Amniotic stem cell (primary cell): ENCODE results near the gene SLC13A2.
A peak's percentile ranks its signal among the peaks of the same experiment; 100 is the strongest.
"Not testable (repeated sequence)": the region's sequence is repeated elsewhere in the genome, so short reads cannot be mapped to it uniquely, and the experiment has no call there.

Experiments
- DNase-seq: peaks from one replicate; lab custom pipeline; 2025; lab: John Stamatoyannopoulos, UW

SLC13A2 gene

DNA sequence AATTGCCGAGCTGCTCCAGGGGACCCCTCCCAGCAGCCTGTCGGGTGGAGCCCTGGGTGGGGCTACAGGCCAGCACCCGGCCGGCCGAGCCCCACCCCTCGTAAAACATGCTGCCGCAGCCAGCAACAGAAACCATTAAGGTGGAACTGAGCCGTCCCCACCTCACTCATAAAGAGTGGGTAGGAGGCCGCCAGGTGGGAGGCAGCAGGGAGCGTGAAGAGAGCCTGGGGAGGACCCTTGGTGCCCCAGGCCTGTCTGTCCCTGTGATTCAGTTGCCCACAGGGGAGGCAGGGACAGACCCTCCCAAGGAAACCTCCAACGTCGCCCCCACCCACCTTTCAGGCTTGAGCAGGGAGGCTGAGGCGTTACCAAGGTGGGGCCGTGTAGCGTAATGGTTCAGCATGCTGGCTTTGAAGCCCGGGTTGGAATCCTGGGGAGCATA, 41.1 kb downstream of the SLC13A2 start:
- no peak for DNase-seq

DNA sequence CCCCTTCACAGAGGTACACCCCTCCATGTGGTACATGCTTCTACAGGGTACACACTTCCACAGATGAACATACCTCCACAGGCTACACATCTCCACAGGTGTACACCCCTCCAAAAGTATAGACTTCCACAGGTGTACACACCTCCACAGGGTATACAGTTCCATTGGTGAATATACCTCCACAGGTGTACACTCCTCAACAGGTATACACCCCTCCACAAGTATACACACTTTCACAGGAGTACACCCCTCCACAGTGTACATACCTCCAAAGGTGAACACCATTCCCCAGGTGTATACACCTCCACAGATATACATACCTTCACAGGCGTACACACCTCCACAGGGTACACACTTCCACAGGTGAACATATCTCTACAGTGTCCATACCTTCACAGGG, 42.1 kb downstream of the SLC13A2 start:
- no peak for DNase-seq

DNA sequence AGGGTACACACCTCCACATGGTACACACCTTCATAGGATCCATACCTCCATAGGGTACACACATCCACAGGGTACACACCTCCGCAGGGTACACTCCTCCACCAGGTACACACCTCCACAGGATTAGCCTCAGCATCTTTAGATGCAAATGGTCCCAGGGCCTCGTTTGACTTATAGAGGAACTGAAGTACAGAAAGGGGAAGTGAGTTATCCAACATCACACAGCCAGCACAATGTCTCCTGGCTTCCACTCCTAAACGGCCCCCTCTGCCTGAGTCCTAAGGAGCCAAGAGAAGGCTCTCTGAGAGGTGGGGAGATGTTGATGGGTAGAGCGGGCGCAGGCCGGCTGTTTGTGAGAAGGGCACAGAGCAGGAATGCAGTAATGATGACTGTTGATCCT, 44.7 kb downstream of the SLC13A2 start:
- no peak for DNase-seq

DNA sequence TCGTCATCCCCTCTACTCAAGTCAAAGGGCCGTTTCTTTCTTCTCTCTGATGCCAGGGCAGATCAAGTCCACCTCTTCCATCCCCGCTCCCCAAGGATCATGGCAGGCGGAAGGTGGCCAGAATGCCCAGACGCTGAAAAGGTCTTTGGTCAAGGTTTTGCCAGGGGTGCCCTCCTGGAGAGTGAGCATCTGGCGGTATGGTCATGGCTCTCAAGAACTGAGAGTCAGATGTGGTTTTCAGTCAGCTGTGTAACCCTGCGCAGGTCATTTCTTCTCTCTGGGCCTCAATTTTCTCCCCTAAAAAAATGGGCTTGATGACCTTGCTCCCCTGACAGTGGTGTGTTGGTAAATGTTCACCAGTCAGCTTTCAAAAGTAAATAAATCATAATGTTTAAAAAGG, 45.1 kb downstream of the SLC13A2 start:
- DNase-seq, result no peak

DNA sequence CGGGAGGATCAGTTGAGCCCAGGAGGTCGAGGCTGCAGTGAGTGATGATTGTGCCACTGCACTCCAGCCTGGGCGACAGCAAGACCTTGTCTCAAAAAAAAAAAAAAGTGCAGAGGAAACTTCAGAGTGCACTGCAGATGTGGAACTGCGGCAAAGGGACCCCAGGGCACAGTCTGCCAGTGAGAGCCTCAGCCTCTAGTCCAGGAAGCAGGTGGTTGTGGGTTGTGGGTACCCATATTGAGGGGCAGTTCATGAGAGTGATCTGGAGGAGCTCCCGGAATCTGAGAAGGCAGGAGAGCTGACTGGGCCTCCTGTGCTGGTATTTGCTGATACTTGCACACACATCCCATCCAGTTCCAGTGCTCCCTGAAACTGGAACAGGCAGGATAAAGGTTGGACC, 45.8 kb downstream of the SLC13A2 start:
- DNase-seq, result no peak

DNA sequence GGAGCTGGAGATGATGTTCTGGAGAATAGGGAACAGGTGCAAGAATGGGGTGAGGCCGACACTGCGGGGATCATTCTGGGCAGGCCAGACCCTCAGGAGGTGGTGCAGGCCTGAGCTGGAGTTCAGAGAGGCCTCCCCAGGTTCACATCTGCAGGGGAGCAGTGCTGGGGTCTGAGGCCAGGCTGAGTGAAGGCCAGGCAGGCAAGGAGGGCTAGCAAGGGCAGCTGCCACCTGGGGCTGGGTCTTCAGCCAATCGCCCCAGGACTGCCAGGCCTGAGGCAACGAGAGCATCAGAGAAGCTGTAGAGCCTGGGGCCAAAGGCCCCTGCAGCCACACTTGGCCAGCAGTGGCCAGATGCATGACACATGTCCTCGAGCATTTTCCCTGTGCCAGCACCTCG, 47.2 kb downstream of the SLC13A2 start:
- no peak for DNase-seq

DNA sequence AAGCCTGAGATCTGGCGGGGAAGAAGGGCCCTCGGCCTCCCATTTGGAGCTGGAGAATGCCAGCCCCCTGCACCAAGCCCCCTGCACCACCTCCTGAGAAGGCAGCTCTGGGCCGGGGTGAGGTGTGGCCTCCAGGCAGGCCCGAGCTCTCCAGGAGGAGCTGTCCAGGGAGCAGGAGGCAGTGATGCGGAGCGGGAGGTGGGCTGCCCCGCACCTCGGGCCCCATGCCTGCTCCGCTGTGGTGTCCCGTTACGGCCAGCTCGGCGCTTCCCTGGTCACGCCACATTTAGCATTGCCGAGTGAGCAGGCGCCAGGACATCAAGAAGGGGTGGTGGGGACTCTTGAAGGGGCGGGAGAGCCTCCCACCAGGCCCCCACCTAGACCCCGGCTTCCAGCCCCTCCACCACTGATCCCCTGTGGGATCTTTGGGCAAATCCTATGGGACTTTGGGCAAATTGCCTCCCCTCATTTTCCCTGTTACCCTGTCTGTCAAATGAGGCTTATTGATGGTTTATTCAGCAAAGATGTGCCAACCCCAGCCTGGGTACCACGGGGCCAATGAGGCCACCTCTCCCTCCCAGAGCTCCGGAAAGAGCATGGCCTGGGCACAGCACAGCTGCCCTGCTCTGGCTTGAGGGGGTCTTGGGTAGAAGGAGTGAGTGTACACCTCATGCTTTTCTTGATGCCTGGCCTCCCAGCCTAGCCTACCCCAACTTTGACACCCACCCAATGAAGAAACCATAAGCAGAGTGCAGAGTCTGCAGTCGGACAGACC, 48.1 kb downstream of the SLC13A2 start:
- no peak for DNase-seq

DNA sequence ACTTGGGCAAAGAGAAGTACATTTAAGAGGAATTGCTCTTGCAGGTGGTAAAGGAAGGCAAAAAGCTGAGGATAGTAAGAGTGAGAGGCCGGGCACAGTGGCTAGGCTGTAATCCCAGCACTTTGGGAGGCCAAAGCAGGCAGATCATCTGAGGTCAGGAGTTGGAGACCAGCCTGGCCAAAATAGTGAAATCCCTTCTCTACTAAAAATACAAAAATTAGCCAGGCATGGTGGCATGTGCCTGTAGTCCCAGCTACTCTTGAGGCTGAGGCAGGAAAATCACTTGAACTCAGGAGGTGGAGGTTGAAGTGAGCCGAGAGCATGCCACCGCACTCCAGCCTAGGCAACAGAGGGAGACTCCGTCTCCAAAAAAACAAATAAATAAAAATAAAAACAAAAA, 48.8 kb downstream of the SLC13A2 start:
- DNase-seq, result not testable (repeated sequence)

DNA sequence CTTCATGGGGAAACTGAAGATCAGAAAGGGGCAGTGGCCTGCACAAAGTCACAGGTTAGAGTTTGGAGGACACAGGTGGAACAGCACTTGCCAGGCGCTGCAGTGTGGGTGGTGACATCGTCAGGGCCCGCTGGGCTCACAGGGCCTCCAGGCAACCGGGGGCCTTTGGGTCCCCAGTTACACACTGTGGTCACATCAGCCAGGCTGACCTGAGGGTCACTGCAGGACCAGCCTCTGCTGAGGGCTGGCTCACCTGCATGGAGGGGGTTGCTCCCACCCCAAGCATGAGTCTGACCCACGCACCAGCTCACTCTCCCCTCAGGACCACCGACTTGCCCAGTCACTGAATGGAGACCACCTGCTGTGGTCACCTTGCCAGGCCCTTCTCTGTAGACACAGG, 49.7 kb downstream of the SLC13A2 start:
- no peak for DNase-seq

DNA sequence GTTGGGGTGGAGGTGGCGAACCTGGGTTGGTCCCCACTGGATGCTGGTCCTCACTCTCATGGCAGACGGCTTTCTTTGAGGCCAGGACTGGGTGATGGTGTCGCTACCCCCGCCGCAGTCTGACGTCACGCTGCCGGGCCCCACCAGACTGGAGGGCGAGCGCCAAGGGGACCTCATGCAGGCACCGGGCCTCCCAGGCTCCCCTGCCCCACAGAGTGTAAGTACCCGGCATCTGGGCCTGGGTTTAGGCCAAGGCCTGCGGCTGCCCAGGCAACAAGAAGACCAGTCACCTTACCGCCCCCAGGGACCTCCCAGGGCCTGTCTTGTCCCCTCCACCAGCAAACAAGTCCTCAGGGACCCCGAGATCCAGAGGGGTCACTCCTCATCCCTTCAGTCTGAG, 50.4 kb downstream of the SLC13A2 start:
- no peak for DNase-seq

DNA sequence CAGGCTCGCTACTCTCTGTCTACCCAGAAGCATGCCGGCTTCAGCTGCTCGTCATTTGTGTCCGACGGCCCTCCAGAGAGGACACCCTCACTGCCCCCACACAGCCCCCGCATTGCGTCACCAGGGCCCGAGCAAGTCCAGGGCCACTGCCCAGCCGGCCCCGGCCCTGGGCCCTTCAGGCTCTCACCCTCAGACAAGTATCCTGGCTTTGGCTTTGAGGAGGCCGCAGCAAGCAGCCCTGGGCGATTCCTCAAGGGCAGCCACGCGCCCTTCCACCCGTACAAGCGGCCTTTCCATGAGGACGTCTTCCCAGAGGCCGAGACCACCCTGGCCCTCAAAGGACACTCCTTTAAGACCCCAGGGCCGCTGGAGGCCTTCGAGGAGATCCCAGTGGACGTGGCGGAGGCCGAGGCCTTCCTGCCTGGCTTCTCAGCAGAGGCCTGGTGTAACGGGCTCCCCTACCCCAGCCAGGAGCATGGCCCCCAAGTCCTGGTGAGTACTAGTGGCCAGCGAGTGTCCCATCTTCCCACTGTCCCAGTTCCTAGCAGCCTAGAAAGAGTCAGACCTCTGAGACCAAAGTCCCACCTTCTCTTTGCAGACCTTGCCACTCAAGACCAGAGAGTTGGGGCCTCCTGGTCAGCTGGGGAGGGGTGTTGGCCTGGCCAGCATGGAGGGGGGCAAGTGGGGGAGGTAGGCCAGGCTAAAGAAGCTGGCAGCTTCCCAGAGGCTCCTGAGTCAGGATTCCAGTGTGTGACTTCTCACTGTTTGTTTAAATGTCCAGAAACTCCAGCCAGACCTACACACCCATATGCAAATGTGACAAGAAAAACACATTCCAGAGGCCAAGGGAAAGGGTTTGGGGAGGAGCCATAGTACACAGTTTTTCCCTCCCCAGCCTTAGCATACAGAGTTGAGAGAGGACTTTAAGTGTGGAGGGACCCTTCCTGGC, 51.3 kb downstream of the SLC13A2 start:
- DNase-seq, result peak; percentile 7

DNA sequence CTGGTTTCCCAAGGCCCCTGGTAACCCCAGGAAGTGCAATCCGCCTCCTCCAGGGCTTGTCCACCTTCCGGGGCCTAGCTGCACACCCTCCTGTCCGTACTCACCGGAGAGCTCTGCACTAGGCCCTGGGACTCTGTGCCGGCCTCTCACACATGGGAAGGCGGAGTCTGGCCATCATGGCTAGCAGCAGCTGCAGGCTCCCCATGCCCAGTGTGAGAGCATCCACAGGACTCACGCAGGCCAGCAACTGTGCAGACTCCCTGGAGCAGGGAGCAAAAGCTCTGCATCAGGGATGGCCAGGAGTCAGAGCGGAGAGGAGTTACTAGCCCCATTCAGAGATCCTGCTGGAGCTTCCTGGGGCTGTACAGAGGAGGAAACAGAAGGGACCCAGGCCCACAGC, 52.9 kb downstream of the SLC13A2 start:
- no peak for DNase-seq

DNA sequence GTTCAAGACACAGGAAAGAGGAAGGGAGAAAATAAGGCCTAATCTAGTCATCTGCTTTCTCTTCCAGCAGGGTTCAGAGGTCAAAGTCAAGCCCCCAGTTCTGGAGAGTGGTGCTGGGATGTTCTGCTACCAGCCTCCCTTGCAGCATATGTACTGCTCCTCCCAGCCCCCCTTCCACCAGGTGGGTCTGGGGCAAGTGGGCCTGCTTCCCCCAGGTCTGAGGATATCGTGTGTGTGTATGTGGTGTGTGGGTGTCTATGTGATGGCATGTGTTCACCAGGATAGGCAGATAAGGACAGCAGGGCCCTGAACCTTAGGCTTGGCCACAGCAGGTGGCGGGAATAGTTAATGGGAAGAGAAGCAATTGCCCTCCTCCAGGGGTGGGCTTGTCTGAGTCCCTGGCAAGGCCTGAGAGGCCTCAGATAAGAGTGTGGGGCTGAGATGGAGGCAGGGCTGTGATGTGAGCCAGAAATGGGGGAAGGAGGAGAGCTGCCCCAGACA, 53.8 kb downstream of the SLC13A2 start:
- DNase-seq, result no peak

DNA sequence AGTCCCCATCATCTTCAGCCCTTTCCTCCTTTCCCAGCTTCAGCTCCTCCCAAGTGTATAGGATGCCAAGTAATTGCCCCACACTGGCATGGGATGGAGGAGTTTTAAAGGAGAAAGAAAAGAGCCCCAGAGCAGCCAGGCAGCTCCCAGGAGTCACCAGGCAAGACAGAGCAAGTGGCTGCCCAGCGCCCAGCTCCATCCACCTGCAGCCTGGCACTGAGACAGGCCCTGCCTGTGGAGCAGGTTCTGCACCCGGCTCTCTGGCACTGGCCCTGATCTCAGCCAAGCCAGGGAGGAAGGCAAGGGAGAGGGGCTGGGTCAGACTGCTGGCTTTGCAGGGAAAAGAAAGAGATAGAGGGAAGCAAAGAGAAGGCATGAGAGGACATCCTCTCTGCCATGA, 54.4 kb downstream of the SLC13A2 start:
- DNase-seq, result no peak

DNA sequence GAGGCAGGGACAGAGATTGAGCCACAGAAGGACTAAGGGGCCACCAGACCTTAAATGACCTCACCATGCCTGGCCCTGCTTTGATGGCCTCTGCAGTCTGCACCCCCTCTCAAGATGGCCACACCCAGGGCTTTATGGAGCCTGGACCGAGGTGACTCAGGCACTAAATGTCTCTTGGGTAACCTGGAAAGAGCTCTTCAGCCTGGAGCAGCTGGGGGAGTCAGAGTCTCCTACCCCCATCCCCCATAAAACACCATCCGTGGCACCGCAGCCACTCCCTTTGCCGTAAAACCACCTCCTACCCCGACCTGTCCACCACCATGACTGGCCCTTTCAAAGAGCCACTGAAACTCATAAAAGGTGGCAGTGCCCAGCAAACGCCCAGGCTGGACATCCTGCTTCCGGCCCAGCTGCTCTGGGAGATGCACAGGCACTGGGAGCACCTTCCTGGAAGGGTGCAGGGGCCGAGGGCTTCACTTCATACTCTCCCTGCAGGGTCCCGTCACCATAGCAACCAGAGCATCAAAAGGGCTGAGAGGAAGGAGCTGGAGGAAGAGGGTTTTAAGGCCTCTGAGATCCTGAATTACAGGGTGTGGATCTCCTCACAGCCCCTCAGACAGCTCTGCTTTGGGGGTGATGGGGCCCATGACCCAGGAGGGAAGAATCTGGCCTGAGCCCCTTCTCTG, 55.0 kb downstream of the SLC13A2 start:
- no peak for DNase-seq

DNA sequence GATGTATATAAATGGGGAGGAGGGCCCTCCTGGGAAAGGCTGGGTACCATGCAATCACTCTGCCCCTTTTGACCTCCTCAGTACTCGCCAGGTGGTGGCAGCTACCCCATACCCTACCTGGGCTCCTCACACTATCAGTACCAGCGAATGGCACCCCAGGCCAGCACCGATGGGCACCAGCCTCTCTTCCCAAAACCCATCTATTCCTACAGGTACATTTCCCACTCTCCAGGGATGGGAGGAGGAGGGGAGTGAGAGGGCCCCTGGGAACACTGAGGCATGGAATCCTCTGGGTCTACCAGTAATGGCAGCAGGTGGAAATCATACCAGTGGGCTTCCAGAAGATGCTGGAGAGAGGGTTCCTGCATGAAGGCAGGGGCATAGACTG, 55.6 kb downstream of the SLC13A2 start:
- no peak for DNase-seq

DNA sequence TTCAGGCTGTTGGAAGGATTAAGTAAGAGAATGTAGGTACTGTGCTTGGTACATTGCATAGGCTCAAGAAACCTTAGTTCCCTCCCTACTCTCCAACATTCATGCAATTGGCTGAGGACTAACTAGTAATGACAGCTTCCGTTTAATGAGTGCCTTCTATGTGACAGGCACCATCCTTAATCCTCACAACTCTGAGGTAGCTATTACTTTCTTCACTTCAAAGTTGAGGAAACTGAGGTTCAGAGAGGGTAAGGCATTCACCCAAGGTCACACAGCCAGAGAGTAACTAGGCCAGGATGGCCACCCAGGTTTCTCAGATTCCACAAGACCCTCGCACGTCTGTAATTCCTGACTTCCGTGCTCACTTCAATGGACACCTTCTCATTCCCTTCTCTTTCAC, 56.8 kb downstream of the SLC13A2 start:
- no peak for DNase-seq

DNA sequence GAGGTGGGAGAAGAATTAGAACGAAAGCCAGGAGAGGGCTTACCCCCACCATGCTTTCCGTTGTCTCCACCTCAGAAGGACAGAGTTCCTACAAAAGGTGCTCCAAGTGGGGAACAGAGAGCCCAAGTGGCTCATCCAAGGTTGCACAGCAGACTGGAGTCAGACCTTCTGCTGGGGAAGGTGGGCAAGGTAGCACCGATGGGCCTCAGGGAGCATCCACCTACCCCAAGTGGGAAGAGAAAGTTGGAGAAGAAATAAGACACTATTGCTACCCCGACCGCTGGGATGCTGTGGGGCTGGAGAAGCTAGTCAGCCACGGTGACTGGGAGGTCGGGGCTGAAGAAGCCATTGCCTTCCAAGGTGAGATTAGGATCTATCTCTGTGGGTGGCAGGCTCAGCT, 57.5 kb downstream of the SLC13A2 start:
- DNase-seq, result no peak

DNA sequence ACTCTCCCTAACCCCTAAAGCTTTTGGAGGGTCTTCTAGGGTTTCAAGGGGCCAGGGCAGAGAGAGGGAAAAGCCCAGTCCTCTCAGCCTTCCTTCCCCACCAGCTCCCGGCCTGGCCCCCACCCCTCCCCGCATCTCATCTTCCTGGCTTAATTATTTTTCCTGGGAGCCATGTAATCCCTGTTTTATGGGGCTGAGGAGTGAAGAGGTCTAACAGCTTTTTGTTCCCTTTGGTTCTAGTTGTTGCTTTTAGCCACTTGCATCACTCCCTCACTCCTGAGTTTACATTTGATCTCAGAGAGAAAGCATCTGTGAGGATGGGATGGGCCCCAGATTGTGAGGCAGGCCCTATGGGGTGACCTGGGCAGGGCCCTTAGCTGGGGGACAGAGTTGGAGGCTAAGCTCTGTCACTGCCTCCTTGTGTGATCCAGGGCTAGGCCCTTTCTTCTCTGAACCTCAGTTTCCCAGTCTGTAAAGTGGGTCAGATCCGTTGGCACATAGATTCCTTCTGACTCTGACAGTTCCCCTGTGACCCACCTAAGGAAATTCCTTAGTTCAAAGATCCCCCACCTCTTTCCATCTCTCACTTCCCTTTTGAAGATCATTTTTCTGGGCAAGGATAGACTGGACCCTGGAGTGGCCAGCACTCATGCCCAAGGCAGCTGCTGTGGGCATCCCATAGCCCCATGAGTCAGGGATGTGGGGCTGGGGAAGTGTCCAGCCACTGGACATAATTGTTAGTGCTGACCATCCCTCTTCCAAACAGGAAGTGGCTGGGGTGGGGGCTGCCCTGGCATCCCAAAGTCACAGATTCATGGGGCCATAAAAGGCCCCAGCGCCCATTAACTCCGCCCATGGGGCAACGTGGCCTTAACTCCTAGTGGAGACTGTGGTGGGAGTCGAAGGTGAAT, 58.9 kb downstream of the SLC13A2 start:
- no peak for DNase-seq

DNA sequence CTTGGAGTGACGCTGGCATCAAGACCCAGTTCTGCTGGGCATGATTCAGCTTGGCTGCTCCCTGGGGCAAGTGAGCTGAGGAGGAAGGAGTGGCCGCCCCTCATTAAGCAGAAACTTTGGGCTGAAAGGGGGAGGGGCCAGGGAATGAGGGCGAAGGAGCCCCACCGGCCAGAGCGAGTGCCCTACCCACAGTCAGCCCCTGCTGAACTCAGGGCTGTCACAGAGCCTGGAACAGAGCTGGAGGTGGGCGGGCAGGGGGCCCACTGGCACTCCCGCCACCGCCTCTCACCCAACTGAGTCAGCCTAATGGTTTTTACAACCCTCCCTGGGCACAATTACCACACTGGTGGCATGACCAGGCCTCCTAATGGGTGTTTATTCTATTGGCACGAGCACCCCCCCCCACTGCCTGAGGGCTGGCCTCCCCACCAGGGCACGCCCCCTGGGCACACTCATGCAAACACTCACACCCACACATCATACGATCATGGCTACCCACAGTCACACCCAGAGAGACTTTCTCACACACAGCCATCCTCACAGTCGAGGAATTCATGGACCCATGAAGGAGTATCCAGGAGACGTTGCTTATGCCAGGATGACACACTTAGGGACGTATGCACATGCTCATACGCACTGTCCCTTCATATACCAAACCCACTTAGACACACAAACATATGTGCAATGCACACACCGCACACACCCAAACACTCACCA, 59.8 kb downstream of the SLC13A2 start:
- no peak for DNase-seq
